Activated T-cell treated with anti-CD3 and anti-CD28 coated beads, Interleukin-2, amount 50 U/mL, for 24 hours (primary cell): Measurements from ENCODE around the gene MED12.

Source experiments
- DNase-seq: peaks from one replicate; pipeline ENCODE4 v3.0.0-alpha.2; 2020
- H3K27ac Mint-ChIP-seq: 2 replicates; pipeline ENCODE4 v1.8.0; 2020; ENCODE audit warnings: mild to moderate bottlenecking, mixed read lengths
- H3K27me3 Mint-ChIP-seq: 2 replicates; pipeline ENCODE4 v1.8.0; 2020; ENCODE audit warnings: mixed read lengths
- H3K36me3 Mint-ChIP-seq: 2 replicates; pipeline ENCODE4 v1.8.0; 2020; ENCODE audit warnings: low read depth, mixed read lengths
- H3K4me1 Mint-ChIP-seq: 2 replicates; pipeline ENCODE4 v1.8.0; 2020; ENCODE audit warnings: low read depth, mixed read lengths
- H3K4me3 Mint-ChIP-seq: 2 replicates; pipeline ENCODE4 v1.8.0; 2020; ENCODE audit warnings: mild to moderate bottlenecking, moderate library complexity, mixed read lengths
- H3K9me3 Mint-ChIP-seq: 2 replicates; pipeline ENCODE4 v1.8.0; 2020; ENCODE audit warnings: mixed read lengths

Gene MED12

DNA sequence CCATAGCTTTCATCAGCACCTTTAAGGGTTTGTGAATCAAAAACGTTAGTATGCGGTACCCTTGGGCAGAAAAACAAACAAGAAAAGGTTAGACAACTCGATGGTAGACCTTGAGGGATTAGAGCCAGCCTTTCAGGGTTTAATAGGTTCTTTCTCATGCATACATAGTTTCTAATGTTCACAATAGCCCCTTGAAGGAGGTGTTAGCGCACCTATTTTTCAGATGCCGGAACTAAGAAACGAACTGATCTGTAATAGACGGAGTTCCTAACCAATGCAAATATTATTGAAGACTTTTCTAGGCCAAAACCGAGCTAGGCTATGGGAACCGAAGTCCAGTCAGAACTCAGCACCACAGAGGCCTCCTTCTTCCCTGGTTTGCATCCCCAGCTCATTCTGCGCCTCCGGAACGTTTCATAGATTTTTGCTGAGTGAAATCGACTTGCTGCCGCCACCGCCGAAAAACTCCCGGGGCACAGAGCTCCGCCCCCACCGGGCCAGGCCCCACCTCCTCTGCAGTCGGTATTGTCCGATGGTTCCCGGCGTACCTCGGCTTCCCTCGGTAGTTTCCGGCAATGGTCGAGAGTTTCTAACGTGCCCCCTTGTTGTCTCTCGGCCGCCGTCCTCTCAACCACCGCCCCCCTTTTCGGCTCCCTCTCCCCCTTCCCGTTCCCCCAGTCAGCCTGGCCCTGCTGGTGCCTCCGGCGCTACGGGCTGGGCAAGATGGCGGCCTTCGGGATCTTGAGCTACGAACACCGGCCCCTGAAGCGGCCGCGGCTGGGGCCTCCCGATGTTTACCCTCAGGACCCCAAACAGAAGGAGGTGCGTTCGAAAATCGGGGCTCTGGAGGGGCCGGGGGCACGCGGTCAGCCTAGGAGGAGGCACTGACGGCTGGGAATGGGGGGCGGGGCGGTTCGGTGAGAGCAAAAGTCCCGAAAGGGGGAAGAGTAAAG is at the start of gene MED12:
Gene MED12 (plus strand): TSS at position 565 of the 953 bp plus-strand sequence. CDS start 159 bp downstream, at position 724.
- Mint-ChIP-seq H3K9me3 (no peaks in the 10 kb centered on the region), H3K4me1 (peaks cover 26% of the 10 kb centered on the region), H3K27ac (peak within 1 kb of the TSS; percentile 88), H3K36me3 (peaks cover 29% of the 10 kb centered on the region), H3K27me3 (peaks cover 12% of the 10 kb centered on the region), H3K4me3 (peak within 1 kb of the TSS; percentile 81)
- peak; percentile 89 for DNase-seq

DNA sequence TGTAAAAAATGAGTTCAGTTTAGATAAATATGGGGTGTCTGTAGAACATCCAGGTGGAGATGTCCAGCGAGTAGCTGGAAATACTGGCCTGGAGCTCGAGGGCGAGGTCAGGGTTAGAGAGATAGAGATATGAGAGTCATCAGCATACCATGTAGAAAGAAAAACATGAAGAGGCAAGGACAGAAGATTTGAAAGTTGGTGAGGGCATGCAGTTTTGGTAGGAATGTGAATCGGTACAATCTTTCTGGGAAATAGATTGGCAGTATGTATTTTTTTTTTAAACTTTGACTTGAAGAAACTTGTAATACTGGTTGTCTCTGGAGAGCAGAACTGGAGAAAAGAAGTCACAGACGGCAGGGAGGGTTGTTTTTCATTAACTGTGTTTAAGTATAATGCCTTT is 47.9 kb upstream of the MED12 start:
- Mint-ChIP-seq H3K9me3 (no peaks in the 10 kb centered on the region), H3K4me1 (peaks cover 10% of the 10 kb centered on the region), H3K27ac (no peak overlapping the region), H3K27me3 (peaks cover 48% of the 10 kb centered on the region), H3K4me3 (no peak overlapping the region), H3K36me3 (peaks cover 18% of the 10 kb centered on the region)
- DNase-seq: no peak

DNA sequence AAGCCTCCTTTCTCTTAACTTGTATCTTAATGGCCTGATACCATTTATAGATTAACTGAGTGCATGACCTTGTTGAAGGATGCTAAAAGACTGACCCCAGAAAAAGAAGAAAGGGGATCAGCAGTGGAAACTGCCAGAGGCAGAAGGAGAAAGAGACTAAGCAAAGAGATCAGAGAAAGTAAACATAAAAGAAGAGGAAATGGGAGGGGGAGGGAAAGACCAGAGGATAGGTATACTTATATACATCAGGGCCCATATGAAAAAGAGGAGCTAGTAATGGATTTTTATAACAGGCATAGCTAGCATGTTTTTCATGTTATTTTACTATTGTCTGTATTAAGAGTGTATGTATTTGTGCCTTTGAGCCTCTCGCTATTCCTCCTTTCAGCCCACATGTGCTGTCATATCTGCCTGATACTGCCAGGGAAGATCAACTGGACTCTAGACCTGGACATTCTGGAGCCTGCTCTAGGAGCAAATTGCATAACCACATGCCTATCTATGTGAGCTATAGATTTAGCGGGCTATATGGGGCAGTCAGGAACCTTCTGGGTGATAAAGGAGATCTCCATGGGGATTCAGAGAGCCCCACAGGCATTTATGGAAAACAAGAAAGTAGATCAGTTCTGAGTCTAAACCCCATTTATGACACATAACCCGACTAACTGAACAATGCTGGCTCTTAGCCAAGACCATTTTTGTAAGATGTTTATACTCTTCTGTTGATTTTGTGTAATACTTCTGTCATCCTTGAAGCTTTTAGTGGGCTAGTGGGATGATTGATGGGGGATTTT is 36.9 kb upstream of the MED12 start:
- Mint-ChIP-seq H3K4me1 (peaks cover 11% of the 10 kb centered on the region), H3K4me3 (no peak overlapping the region), H3K27me3 (peaks cover 14% of the 10 kb centered on the region), H3K36me3 (no peaks in the 10 kb centered on the region), H3K27ac (no peak overlapping the region), H3K9me3 (no peaks in the 10 kb centered on the region)
- no peak for DNase-seq

DNA sequence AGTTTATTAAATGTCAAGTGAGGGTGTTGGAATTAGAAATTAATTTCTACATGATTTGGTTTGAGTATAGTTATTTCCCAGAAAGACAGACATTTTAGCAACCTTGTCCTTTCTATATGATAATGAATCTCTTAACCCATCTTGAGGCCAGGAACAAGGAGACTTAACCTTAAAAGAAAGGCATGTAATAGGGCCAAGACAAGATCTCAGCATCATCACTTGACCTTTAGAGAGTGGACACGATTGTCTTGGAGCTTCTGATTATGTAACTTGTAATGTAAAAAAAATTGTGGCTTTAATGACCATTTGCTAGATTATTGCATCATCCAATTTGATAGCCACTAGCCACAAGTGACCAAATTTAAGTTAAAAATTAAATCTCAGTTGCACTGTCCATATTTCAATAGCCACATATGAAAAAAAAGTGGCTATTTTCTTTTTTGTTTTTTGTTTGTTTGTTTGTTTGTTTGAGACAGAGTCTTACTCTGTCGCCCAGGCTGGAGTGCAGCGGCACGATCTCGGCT is 36.2 kb upstream of the MED12 start:
- H3K27me3 Mint-ChIP-seq: peaks cover 11% of the 10 kb centered on the region
- peaks cover 11% of the 10 kb centered on the region for H3K4me1 Mint-ChIP-seq
- DNase-seq: no peak
- H3K4me3 Mint-ChIP-seq: no peak overlapping the region
- H3K27ac Mint-ChIP-seq: no peak overlapping the region
- H3K36me3 Mint-ChIP-seq: no peaks in the 10 kb centered on the region
- H3K9me3 Mint-ChIP-seq: no peaks in the 10 kb centered on the region

DNA sequence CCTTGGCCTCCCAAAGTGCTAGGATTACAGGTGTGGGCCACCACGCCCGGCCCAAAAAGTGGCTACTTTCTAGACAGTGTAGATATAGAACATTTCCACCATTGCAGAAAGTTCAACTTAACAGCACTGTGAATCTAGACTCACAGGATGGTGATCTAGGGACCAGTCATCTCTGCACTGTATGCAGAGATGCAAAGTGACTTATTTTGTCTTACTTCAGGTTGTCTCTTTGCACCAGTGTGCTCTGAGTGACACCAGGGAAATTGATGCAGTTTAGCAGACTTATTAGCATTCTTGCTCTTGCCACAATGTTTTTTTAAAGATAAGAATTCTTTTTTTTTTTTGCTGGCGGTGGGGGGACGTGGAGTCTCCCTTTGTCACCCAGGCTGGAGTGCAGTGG is 35.6 kb upstream of the MED12 start:
- Mint-ChIP-seq H3K9me3 (no peaks in the 10 kb centered on the region), H3K27ac (no peak overlapping the region), H3K4me3 (no peak overlapping the region), H3K36me3 (no peaks in the 10 kb centered on the region), H3K27me3 (peaks cover 11% of the 10 kb centered on the region), H3K4me1 (peaks cover 11% of the 10 kb centered on the region)
- no peak for DNase-seq

DNA sequence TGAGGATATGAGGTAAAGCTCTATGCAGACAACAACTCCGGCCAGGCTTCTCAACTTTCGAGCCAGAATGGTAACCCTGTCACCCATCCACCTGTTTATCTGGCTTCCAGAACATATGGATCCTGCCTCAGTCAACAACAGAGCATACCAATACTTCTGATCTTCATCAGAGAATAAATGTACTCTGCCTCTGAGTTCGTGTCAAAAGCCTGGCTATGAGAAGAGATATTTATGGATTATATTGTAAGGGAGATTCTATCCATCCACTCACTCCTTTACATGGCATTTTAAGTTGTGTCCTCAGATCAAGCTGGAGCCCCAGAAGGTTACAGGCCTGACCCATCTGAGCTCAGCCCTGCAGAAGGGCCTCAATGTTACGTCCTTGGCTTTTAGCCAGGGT is 32.5 kb upstream of the MED12 start:
- H3K27me3 Mint-ChIP-seq: peaks cover 13% of the 10 kb centered on the region
- H3K4me3 Mint-ChIP-seq: no peak overlapping the region

DNA sequence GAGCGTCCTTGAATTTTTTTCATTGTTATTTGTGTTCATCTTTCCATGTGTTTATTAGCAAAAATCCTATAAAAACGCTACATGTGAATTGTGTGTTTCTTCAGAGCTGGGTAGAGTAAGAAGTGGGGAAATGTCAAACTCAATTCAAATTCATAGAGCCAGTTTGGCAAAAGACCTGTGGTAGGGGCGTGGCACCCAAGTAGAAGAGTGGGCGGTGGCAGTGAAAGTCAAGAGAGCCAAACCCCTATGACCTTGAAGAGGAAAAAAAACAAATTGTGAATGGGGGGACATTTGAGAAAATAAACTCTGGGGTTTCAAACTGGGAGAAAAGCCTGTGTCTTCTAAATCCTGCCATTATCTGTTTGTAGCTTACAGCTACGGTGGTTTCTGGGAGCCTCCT is 27.1 kb upstream of the MED12 start:
- no peaks in the 10 kb centered on the region for H3K9me3 Mint-ChIP-seq
- H3K4me1 Mint-ChIP-seq: peaks cover 13% of the 10 kb centered on the region
- no peak for DNase-seq
- peaks cover 2% of the 10 kb centered on the region for H3K36me3 Mint-ChIP-seq
- H3K27ac Mint-ChIP-seq: no peak overlapping the region
- no peak overlapping the region for H3K4me3 Mint-ChIP-seq
- H3K27me3 Mint-ChIP-seq: peaks cover 28% of the 10 kb centered on the region

More for the DNA sequence above, 32.5 kb upstream of the MED12 start:
- DNase-seq: no peak
- Mint-ChIP-seq H3K27ac (no peak overlapping the region), H3K9me3 (no peaks in the 10 kb centered on the region), H3K4me1 (peaks cover 11% of the 10 kb centered on the region), H3K36me3 (no peaks in the 10 kb centered on the region)

DNA sequence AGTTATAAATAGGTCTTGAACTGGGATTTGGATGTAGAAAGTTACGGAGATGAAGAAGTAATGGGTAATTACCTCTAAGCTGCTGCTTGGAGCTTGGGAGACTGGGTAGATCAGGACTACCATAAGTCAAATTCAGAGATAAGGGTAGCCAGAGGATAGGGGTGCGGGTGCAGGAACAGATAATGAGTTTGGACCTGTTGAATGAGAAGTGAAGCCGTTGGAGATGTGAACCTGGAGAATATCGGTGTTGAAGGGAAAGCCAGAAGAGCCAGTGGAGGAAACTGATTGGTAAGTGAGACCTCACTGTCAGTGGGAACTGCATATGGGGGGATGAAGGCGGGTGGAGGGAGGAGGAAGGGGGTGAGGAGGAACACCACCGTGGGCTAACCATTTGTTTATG is 23.4 kb upstream of the MED12 start:
- peak overlapping the region; percentile 82 for H3K4me3 Mint-ChIP-seq
- H3K27me3 Mint-ChIP-seq: peaks cover 22% of the 10 kb centered on the region
- peaks cover 2% of the 10 kb centered on the region for H3K36me3 Mint-ChIP-seq
- H3K4me1 Mint-ChIP-seq: peaks cover 38% of the 10 kb centered on the region
- H3K27ac Mint-ChIP-seq: peak overlapping the region; percentile 63
- DNase-seq: no peak
- H3K9me3 Mint-ChIP-seq: no peaks in the 10 kb centered on the region

DNA sequence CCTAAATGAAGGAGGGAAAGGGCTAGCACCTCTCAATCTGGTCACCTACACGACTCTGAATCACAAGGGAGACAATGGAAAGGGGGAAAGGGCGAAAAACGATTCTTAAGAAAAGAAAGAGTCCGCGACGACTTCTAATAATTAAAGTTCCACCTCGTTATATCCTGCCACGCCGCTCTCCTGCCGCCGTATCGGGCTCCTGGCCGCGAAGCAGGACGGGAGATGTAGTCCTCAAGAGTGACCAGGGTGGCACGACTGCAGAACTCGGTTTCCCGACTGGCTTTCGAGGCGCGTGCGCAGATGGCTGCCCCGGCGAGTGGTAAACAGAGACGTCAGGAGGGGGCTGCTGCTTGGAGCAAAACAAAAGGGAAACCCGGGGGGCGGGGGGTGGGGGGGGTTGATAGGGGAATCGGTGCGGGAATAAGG is 22.8 kb upstream of the MED12 start, which contains the start of gene FOXO4:
Gene FOXO4 (plus strand): TSS at position 297 of the 426 bp plus-strand sequence. CDS start 678 bp downstream, outside the sequence.
- Mint-ChIP-seq H3K27ac (peak within 1 kb of the TSS; percentile 90), H3K9me3 (no peaks in the 10 kb centered on the region)

DNA sequence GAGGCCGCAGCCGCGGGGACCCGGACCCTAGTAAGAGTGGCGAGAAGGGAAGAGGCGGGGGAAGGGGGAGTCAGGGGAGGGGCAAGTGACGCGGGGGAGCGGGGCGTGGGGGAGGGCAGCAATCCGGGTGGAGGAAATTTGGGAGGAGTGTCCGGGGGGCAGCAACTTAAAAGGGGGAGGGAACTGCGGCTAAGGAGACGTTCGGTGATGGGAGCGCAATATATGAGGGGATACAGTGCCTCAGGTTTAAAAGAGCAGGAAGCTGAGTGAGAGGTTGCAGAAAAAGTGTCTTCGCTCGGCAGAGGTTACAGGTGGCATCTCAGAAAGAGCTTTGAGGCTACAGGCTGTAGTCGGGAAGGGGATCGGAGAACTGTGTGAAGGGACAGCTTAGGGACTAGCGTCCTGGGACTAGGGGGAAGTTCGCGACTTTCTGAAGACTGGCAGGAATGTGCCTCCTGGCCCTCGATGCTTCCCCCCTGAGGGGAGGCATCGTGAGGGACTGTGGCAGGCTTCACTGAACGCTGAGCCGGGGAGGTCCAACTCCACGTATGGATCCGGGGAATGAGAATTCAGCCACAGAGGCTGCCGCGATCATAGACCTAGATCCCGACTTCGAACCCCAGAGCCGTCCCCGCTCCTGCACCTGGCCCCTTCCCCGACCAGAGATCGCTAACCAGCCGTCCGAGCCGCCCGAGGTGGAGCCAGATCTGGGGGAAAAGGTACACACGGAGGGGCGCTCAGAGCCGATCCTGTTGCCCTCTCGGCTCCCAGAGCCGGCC is 22.2 kb upstream of the MED12 start:
- DNase-seq: no peak
- no peaks in the 10 kb centered on the region for H3K9me3 Mint-ChIP-seq
- peak overlapping the region; percentile 82 for H3K4me3 Mint-ChIP-seq
- H3K27ac Mint-ChIP-seq: peak overlapping the region; percentile 90
- H3K36me3 Mint-ChIP-seq: peaks cover 2% of the 10 kb centered on the region
- H3K4me1 Mint-ChIP-seq: peaks cover 47% of the 10 kb centered on the region
- H3K27me3 Mint-ChIP-seq: peaks cover 28% of the 10 kb centered on the region

More for the DNA sequence above, 22.8 kb upstream of the MED12 start, which contains the start of gene FOXO4:
- Mint-ChIP-seq H3K36me3 (peaks cover 2% of the 10 kb centered on the region), H3K4me3 (peak within 1 kb of the TSS; percentile 82), H3K27me3 (peaks cover 25% of the 10 kb centered on the region), H3K4me1 (peaks cover 41% of the 10 kb centered on the region)
- peak; percentile 87 for DNase-seq

DNA sequence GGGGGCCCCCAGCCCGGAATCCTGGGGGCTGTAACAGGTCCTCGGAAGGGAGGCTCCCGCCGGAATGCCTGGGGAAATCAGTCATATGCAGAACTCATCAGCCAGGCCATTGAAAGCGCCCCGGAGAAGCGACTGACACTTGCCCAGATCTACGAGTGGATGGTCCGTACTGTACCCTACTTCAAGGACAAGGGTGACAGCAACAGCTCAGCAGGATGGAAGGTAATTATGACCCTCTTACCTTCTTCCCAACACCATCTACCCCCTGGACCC is 21.7 kb upstream of the MED12 start:
- no peak overlapping the region for H3K27ac Mint-ChIP-seq
- DNase-seq: no peak
- H3K36me3 Mint-ChIP-seq: peaks cover 5% of the 10 kb centered on the region
- peak overlapping the region; percentile 82 for H3K4me3 Mint-ChIP-seq
- peaks cover 30% of the 10 kb centered on the region for H3K27me3 Mint-ChIP-seq
- no peaks in the 10 kb centered on the region for H3K9me3 Mint-ChIP-seq
- peaks cover 52% of the 10 kb centered on the region for H3K4me1 Mint-ChIP-seq

DNA sequence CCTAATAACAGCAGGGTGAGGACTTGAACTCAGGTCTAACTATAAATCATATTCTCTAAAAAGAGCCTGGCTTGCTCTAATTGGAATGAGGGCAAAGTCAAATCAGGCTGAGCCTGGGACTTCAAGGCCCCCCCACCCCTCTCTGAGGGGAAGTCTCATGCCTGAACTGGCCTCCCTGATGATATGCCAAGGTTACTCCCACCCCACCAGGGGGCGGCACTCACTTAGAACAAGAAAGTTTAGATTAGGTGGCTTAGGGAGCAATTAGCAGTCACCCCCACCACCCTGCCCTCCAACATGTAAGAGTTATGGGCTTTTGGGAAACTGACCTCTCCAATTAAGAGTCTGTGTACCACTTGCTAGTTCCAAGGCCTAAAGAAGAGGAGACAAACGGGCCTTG is 20.1 kb upstream of the MED12 start:
- Mint-ChIP-seq H3K4me3 (no peak overlapping the region), H3K36me3 (peaks cover 5% of the 10 kb centered on the region)
- DNase-seq: peak; percentile 78

DNA sequence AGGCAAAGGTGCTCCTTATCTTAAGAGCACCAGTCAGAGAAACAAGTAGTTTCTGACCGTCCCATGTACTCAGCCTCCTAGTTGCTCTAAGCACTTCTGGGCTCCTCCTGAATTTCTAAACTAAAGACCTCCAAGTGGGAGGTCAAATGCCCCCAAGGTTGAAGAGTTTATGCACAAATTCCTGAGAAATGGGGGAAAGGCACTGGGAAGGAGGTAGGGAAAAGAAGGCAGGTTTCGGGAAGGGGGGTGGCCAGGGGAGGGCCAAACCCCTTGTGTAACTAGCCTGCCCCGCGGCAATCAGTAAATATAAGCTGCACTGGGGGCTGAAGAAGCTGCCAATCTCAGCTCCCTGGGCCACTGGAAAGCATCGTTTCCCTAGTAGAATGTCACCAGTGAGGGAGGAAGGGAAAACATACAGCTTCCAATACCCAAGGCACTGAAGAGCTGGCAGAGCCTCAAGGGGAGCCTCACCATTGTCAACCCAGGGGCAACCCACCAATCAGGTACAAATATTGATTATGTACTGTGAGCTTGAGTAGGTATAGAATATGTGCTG is 19.4 kb upstream of the MED12 start:
- peaks cover 28% of the 10 kb centered on the region for H3K27me3 Mint-ChIP-seq
- H3K4me1 Mint-ChIP-seq: peaks cover 74% of the 10 kb centered on the region
- no peak for DNase-seq
- H3K36me3 Mint-ChIP-seq: peaks cover 8% of the 10 kb centered on the region
- no peak overlapping the region for H3K4me3 Mint-ChIP-seq
- H3K9me3 Mint-ChIP-seq: no peaks in the 10 kb centered on the region
- H3K27ac Mint-ChIP-seq: no peak overlapping the region

More for the DNA sequence above, 20.1 kb upstream of the MED12 start:
- Mint-ChIP-seq H3K27me3 (peaks cover 30% of the 10 kb centered on the region), H3K9me3 (no peaks in the 10 kb centered on the region), H3K4me1 (peaks cover 67% of the 10 kb centered on the region), H3K27ac (no peak overlapping the region)

DNA sequence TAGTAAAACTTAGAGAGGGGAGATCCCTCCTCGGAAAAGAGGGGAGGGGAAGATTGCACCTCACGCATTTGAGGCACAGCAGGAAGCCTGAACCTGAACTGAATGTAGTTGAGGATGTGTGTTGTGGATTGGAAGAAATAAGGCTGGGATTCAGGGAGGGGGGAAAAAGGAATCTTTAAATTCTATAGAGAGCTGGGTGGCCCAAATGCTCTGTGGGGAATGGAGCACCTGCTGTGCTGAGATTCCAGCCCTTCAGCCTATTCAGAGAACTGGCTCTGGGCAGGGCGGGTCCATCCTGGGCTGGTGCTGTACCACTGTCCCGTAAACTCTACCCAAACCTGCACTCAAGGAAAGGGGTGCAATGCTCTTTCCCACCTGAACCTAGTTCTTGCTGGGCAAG is 18.7 kb upstream of the MED12 start:
- no peak overlapping the region for H3K4me3 Mint-ChIP-seq

More for the DNA sequence above, 18.7 kb upstream of the MED12 start:
- Mint-ChIP-seq H3K9me3 (no peaks in the 10 kb centered on the region), H3K27me3 (peaks cover 32% of the 10 kb centered on the region), H3K4me1 (peaks cover 79% of the 10 kb centered on the region), H3K27ac (no peak overlapping the region), H3K36me3 (peaks cover 12% of the 10 kb centered on the region)
- DNase-seq: no peak
